D721Med (cell line): ENCODE results near the gene SLC35E2B.

Source experiments
- DNase-seq: peaks from one replicate; pipeline ENCODE4 v3.0.0; 2011; ENCODE audit warnings: low spot score; ENCODE audit not compliant: insufficient read length
- FAIRE-seq: peaks from 2 replicates; lab custom pipeline; 2011; peaks lifted over from hg19 to GRCh38; lab: Jason Lieb, UNC
- CTCF ChIP-seq: IDR thresholded peaks from 2 replicates; pipeline ENCODE4 v1.5.1; 2012; ENCODE audit warnings: mild to moderate bottlenecking, control low read depth; ENCODE audit not compliant: insufficient read depth; ENCODE audit errors: missing control alignments

The SLC35E2B gene

GRCh38 chr1:1630191-1630964 lies 62.2 kb downstream of the SLC35E2B start:
- FAIRE-seq (no peak), DNase-seq (no peak)
- no peak for TF ChIP-seq CTCF

GRCh38 chr1:1629430-1630190 lies 63.0 kb downstream of the SLC35E2B start:
- no peak for TF ChIP-seq CTCF
- FAIRE-seq, result no peak
- no peak for DNase-seq

GRCh38 chr1:1628754-1629429 lies 63.7 kb downstream of the SLC35E2B start:
- TF ChIP-seq CTCF, result no peak
- FAIRE-seq, result no peak
- DNase-seq, result no peak

- DNase-seq (no peak), FAIRE-seq (no peak)
- TF ChIP-seq CTCF, result no peak
These were observed 64.5 kb downstream of the SLC35E2B start for GRCh38 chr1:1627829-1628753.

GRCh38 chr1:1627261-1627828 lies 65.2 kb downstream of the SLC35E2B start:
- FAIRE-seq (no peak), DNase-seq (no peak)
- no peak for TF ChIP-seq CTCF
